OCI-LY1 (cell line): ENCODE measurements around the gene P3R3URF.

Experiments used
- H2AFZ ChIP-seq: fragments of 200-600 bp; sonication (generic), shearing (Covaris generic); 2 replicates; pipeline ENCODE4 v1.6.0; 2014; ENCODE audit warnings: antibody characterized with exemption, mild to moderate bottlenecking, low read length
- H3F3A ChIP-seq: fragments of 200-600 bp; sonication (generic), shearing (Covaris generic); 2 replicates; pipeline ENCODE4 v1.6.0; 2014; ENCODE audit warnings: mild to moderate bottlenecking, antibody characterized with exemption, low read length, moderate library complexity; ENCODE audit not compliant: insufficient read depth
- H3K27ac ChIP-seq: fragments of 200-600 bp; sonication (generic); 2 replicates; pipeline ENCODE4 v1.5.1; 2014; ENCODE audit warnings: low read length, mixed run types, mild to moderate bottlenecking, low read depth; ENCODE audit not compliant: poor library complexity, severe bottlenecking
- H3K27me3 ChIP-seq: fragments of 200-600 bp; sonication (generic); 2 replicates; pipeline ENCODE4 v1.6.0; 2014; ENCODE audit warnings: antibody characterized with exemption, mild to moderate bottlenecking, low read length, moderate library complexity; ENCODE audit not compliant: insufficient read depth
- H3K36me3 ChIP-seq: fragments of 200-600 bp; sonication (generic); 2 replicates; pipeline ENCODE4 v1.6.1; 2014; ENCODE audit warnings: mild to moderate bottlenecking, antibody characterized with exemption, low read length, moderate library complexity, mixed read lengths; ENCODE audit not compliant: insufficient read depth
- H3K4me1 ChIP-seq: fragments of 200-600 bp; sonication (generic); 2 replicates; pipeline ENCODE4 v1.5.1; 2014; ENCODE audit warnings: mild to moderate bottlenecking, low read length, moderate library complexity; ENCODE audit not compliant: insufficient read depth, severe bottlenecking
- H3K4me2 ChIP-seq: fragments of 200-600 bp; sonication (generic), shearing (Covaris generic); 2 replicates; pipeline ENCODE4 v1.6.1; 2014; ENCODE audit warnings: low read length
- H3K4me3 ChIP-seq: fragments of 200-600 bp; sonication (generic); 2 replicates; pipeline ENCODE4 v1.5.1; 2014; ENCODE audit warnings: low read length, low read depth, mild to moderate bottlenecking, mixed read lengths; ENCODE audit not compliant: poor library complexity, severe bottlenecking
- H3K79me2 ChIP-seq: fragments of 200-600 bp; shearing (Covaris generic); 2 replicates; pipeline ENCODE4 v1.6.1; 2016; ENCODE audit warnings: mixed run types, low read length, mixed read lengths; ENCODE audit not compliant: insufficient read depth
- H3K9ac ChIP-seq: fragments of 200-600 bp; sonication (generic), shearing (Covaris generic); 2 replicates; pipeline ENCODE4 v1.6.1; 2014; ENCODE audit warnings: mild to moderate bottlenecking, low read length, mixed read lengths
- H3K9me2 ChIP-seq: fragments of 200-600 bp; sonication (generic), shearing (Covaris generic); 2 replicates; pipeline ENCODE4 v1.6.1; 2014; ENCODE audit warnings: low read depth, mild to moderate bottlenecking, low read length, mixed read lengths
- H3K9me3 ChIP-seq: fragments of 200-600 bp; shearing (Covaris generic); 2 replicates; pipeline ENCODE4 v1.6.1; 2014; ENCODE audit warnings: low read length, mixed read lengths
- H4K20me1 ChIP-seq: fragments of 200-600 bp; sonication (generic), shearing (Covaris generic); 2 replicates; pipeline ENCODE4 v1.6.0; 2016; ENCODE audit warnings: mild to moderate bottlenecking, low read length; ENCODE audit not compliant: insufficient read depth
- CTCF ChIP-seq: fragments of 200-600 bp; sonication (generic), shearing (Covaris generic); IDR thresholded peaks from 2 replicates; pipeline ENCODE4 v1.5.1; 2017; ENCODE audit warnings: mild to moderate bottlenecking, antibody characterized with exemption, low read length, moderate library complexity, mixed read lengths
- EZH2 ChIP-seq: fragments of 200-600 bp; sonication (generic), shearing (Covaris generic); IDR thresholded peaks from 2 replicates; pipeline ENCODE4 v1.8.0; 2017; ENCODE audit warnings: borderline replicate concordance, mixed run types, mild to moderate bottlenecking, antibody characterized with exemption, low read length, moderate library complexity, mixed read lengths

Gene P3R3URF

DNA sequence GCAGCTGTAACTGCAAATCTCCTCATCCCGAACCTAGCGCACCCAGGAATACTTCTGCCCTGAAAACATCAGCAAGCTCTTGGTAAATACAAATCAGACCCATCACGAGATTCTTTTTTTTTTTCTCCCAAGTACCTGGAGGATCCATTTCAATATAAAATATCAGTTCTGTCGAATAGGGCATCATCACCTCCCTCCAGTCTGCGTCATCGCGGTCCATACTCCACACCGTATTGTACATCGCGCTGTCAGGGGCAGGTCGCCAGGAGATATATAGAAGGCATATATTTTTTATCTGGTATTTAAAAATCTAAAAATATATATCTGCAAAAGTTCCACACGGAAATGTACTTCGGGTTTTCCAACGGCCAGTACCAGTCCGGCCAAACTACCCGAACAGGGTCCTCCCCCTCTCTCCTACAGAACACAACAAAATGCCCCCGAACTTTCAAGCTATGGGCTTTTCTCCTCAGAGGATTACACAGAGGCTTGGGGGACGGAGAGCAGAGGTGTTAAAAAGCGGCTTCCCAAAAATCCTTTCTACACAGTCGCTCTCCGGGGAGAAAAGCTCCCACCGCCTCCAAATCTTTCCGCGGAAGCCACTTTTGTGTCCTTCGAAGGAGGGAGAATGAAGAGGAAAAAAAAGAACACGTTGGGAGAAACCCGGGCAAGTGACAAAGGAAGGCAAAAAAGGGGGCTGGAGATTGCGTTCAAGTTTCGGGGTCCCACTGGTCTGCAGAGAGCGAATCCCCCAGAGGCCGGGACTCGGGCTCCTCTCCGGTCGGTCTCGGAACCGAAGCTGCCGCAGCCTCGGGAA lies 44.4 kb downstream of the P3R3URF start:
- peaks cover 25% of the 10 kb centered on the region for H3K4me1 ChIP-seq
- no peaks in the 10 kb centered on the region for H4K20me1 ChIP-seq
- H3K9ac ChIP-seq = peak overlapping the region; percentile 81
- TF ChIP-seq CTCF (no peak), EZH2 (no peak)
- no peaks in the 10 kb centered on the region for H3K27me3 ChIP-seq
- peak overlapping the region; percentile 77 for H3K4me3 ChIP-seq
- H3K9me2 ChIP-seq = no peaks in the 10 kb centered on the region
- peak overlapping the region; percentile 40; the same call in 1 of the 2 replicates for H2AFZ ChIP-seq
- no peaks in the 10 kb centered on the region for H3K9me3 ChIP-seq
- H3K4me2 ChIP-seq = peak overlapping the region; percentile 94
- H3K79me2 ChIP-seq = no peaks in the 10 kb centered on the region; the same call in 1 of the 2 replicates
- no peaks in the 10 kb centered on the region for H3K36me3 ChIP-seq
- peak overlapping the region; percentile 68 for H3K27ac ChIP-seq
- H3F3A ChIP-seq = no peaks in the 10 kb centered on the region

- Histone ChIP-seq H3K9me3 (no peaks in the 10 kb centered on the region), H3K79me2 (no peaks in the 10 kb centered on the region; the same call in 1 of the 2 replicates), H4K20me1 (no peaks in the 10 kb centered on the region), H3K4me2 (peak overlapping the region; percentile 94), H3F3A (no peaks in the 10 kb centered on the region), H3K36me3 (no peaks in the 10 kb centered on the region), H3K9me2 (no peaks in the 10 kb centered on the region), H3K4me3 (peak overlapping the region; percentile 77), H3K4me1 (peaks cover 25% of the 10 kb centered on the region), H3K27ac (no peak overlapping the region), H2AFZ (no peak overlapping the region), H3K27me3 (no peaks in the 10 kb centered on the region), H3K9ac (peak overlapping the region; percentile 56)
- TF ChIP-seq CTCF = no peak
- no peak for TF ChIP-seq EZH2
Observed at GRCh38 chr1:46131093-46131492, 45.2 kb downstream of the P3R3URF start.

- TF ChIP-seq CTCF (no peak), EZH2 (no peak)
- H3K4me1 ChIP-seq = peaks cover 25% of the 10 kb centered on the region
- H3K9me3 ChIP-seq = no peaks in the 10 kb centered on the region
- H4K20me1 ChIP-seq = no peaks in the 10 kb centered on the region
- H3F3A ChIP-seq = no peaks in the 10 kb centered on the region
- H3K4me2 ChIP-seq = peak overlapping the region; percentile 94
- H3K79me2 ChIP-seq = no peaks in the 10 kb centered on the region; the same call in 1 of the 2 replicates
- H3K9me2 ChIP-seq = no peaks in the 10 kb centered on the region
- no peak overlapping the region for H2AFZ ChIP-seq
- H3K27me3 ChIP-seq = no peaks in the 10 kb centered on the region
- H3K36me3 ChIP-seq = no peaks in the 10 kb centered on the region
- H3K9ac ChIP-seq = peak overlapping the region; percentile 56
- H3K27ac ChIP-seq = no peak overlapping the region
- peak overlapping the region; percentile 77 for H3K4me3 ChIP-seq
Observed at GRCh38 chr1:46130606-46131005, 45.7 kb downstream of the P3R3URF start.
